ENCODE measurements around the gene DLK1. TPM values are rescaled to one million over a fixed set of nuclear protein-coding genes. Genes with fewer than 3 reads are reported as not detected.
A peak's percentile ranks its signal among the peaks of the same experiment; 100 is the strongest.

Gene DLK1
- total and polyA plus RNA-seq, 2 donors from 2014 or later = 0.17 TPM; not detected in 1

- no peak overlapping the region for H3K9ac ChIP-seq (ENCODE audit: low read length in 3 of 3)
- FAIRE-seq = no peak
- no peak for TF ChIP-seq CTCF (IDR thresholded peaks at IDR 0.05; ENCODE audit: borderline replicate concordance, extremely low read depth, insufficient read depth)
These were observed 35.2 kb upstream of the DLK1 start for GRCh38 chr14:100691395-100692056.

GRCh38 chr14:100692256-100692655 is 34.4 kb upstream of the DLK1 start:
- TF ChIP-seq CTCF (IDR thresholded peaks at IDR 0.05; ENCODE audit: borderline replicate concordance, extremely low read depth, insufficient read depth) = no peak
- Histone ChIP-seq H3K27me3 (ENCODE audit: control insufficient read depth, insufficient read depth, low read length) (no peaks in the 10 kb centered on the region), H3K27ac (ENCODE audit: low read depth in 2 of 2, low read length in 2 of 2) (no peak overlapping the region), H3K9ac (ENCODE audit: low read length in 3 of 3) (no peak overlapping the region), H3K9me3 (ENCODE audit: control insufficient read depth in 2 of 3, insufficient read depth in 1 of 3, low read length in 3 of 3) (no peaks in the 10 kb centered on the region), H3K4me1 (ENCODE audit: control insufficient read depth in 2 of 3, insufficient read depth in 2 of 3, low read depth in 1 of 3, low read length in 3 of 3) (no peaks in the 10 kb centered on the region), H3K36me3 (ENCODE audit: control insufficient read depth in 2 of 3, insufficient read depth in 3 of 3, low read length in 3 of 3) (no peaks in the 10 kb centered on the region), H3K4me3 (ENCODE audit: low read length in 3 of 3) (no peak overlapping the region)
- intact Hi-C loops (cut with DNase I) = no loop called here
- no peak for FAIRE-seq
- DNase-seq = peak in 1 of 5 donors; percentile 40

More at GRCh38 chr14:100691395-100692056, 35.2 kb upstream of the DLK1 start:
- no peaks in the 10 kb centered on the region for H3K9me3 ChIP-seq (ENCODE audit: control insufficient read depth in 2 of 3, insufficient read depth in 1 of 3, low read length in 3 of 3)
- H3K36me3 ChIP-seq (ENCODE audit: control insufficient read depth in 2 of 3, insufficient read depth in 3 of 3, low read length in 3 of 3) = no peaks in the 10 kb centered on the region
- H3K4me3 ChIP-seq (ENCODE audit: low read length in 3 of 3) = no peak overlapping the region
- H3K4me1 ChIP-seq (ENCODE audit: control insufficient read depth in 2 of 3, insufficient read depth in 2 of 3, low read depth in 1 of 3, low read length in 3 of 3) = no peaks in the 10 kb centered on the region
- intact Hi-C loops (cut with DNase I) = no loop called here
- peak in 1 of 5 donors; percentile 50 for DNase-seq
- H3K27me3 ChIP-seq (ENCODE audit: control insufficient read depth, insufficient read depth, low read length) = no peaks in the 10 kb centered on the region
- H3K27ac ChIP-seq (ENCODE audit: low read depth in 2 of 2, low read length in 2 of 2) = no peak overlapping the region

- no peak for DNase-seq
- H3K36me3 ChIP-seq (ENCODE audit: control insufficient read depth in 2 of 3, insufficient read depth in 3 of 3, low read length in 3 of 3) = no peaks in the 10 kb centered on the region
- intact Hi-C loops (cut with DNase I) = no loop called here
- no peak for FAIRE-seq
- no peak overlapping the region for H3K9ac ChIP-seq (ENCODE audit: low read length in 3 of 3)
- H3K27ac ChIP-seq (ENCODE audit: low read depth in 2 of 2, low read length in 2 of 2) = no peak overlapping the region
- TF ChIP-seq CTCF (IDR thresholded peaks at IDR 0.05; ENCODE audit: borderline replicate concordance, extremely low read depth, insufficient read depth) = no peak
- no peaks in the 10 kb centered on the region for H3K9me3 ChIP-seq (ENCODE audit: control insufficient read depth in 2 of 3, insufficient read depth in 1 of 3, low read length in 3 of 3)
- no peaks in the 10 kb centered on the region for H3K27me3 ChIP-seq (ENCODE audit: control insufficient read depth, insufficient read depth, low read length)
- H3K4me3 ChIP-seq (ENCODE audit: low read length in 3 of 3) = no peak overlapping the region
- H3K4me1 ChIP-seq (ENCODE audit: control insufficient read depth in 2 of 3, insufficient read depth in 2 of 3, low read depth in 1 of 3, low read length in 3 of 3) = no peaks in the 10 kb centered on the region
These were observed 33.7 kb upstream of the DLK1 start for GRCh38 chr14:100692859-100693558.

Data from kidney (tissue), 14 donors.